HG03175 (cell line): ENCODE results near the gene TLR10.

Experiments used
- ATAC-seq: cut with Tn5 transposase; IDR thresholded peaks from one replicate; pipeline ENCODE4 v1.9.1; 2021; ENCODE audit warnings: mild to moderate bottlenecking, moderate library complexity; ENCODE audit not compliant: unreplicated experiment

The TLR10 gene

GRCh38 chr4:38734911-38735310 is 47.9 kb downstream of the TLR10 start:
- no peak for ATAC-seq

GRCh38 chr4:38734446-38734845 is 48.3 kb downstream of the TLR10 start:
- ATAC-seq = no peak

- ATAC-seq = no peak
These were observed 49.1 kb downstream of the TLR10 start for GRCh38 chr4:38733663-38734062.

GRCh38 chr4:38730830-38731646 is 51.8 kb downstream of the TLR10 start:
- ATAC-seq = peak; percentile 94

- ATAC-seq = no peak
These were observed 52.3 kb downstream of the TLR10 start for GRCh38 chr4:38730493-38730829.

GRCh38 chr4:38728631-38729141 is 54.1 kb downstream of the TLR10 start:
- no peak for ATAC-seq

- no peak for ATAC-seq
These were observed 58.3 kb downstream of the TLR10 start for GRCh38 chr4:38724475-38724808.

GRCh38 chr4:38723726-38724474 is 58.9 kb downstream of the TLR10 start:
- no peak for ATAC-seq

- ATAC-seq = no peak
These were observed 59.7 kb downstream of the TLR10 start for GRCh38 chr4:38723114-38723513.
